ENCODE measurements around the gene OR5H15.
"Not testable (repeated sequence)": the region's sequence is repeated elsewhere in the genome, so short reads cannot be mapped to it uniquely, and the experiment has no call there.

The OR5H15 gene

GRCh38 chr3:98166396-98166795 lies at the start of gene OR5H15:
Gene OR5H15, plus strand, starts transcription at chr3:98166696. Its CDS starts 2,004 bp downstream, at chr3:98168700.
- in situ Hi-C loops (cut with MboI; ENCODE audit: low sequenced_read_pairs) = no loop called here

- in situ Hi-C loops (cut with MboI; ENCODE audit: low sequenced_read_pairs) = no loop called here
These were observed 36.1 kb upstream of the OR5H15 start, which contains the start of gene OR5H1 for GRCh38 chr3:98130421-98130820. Gene OR5H1, plus strand, starts transcription at chr3:98130721. Its CDS starts 1,977 bp downstream, at chr3:98132698.

- in situ Hi-C loops (cut with MboI; ENCODE audit: low sequenced_read_pairs) = no loop called here
These were observed 29.9 kb upstream of the OR5H15 start for GRCh38 chr3:98136631-98137030.

- in situ Hi-C loops (cut with MboI; ENCODE audit: low sequenced_read_pairs) = not testable (repeated sequence)
These were observed 28.5 kb upstream of the OR5H15 start for GRCh38 chr3:98137826-98138557.

GRCh38 chr3:98140531-98140930 lies 26.0 kb upstream of the OR5H15 start:
- in situ Hi-C loops (cut with MboI; ENCODE audit: low sequenced_read_pairs) = no loop called here

GRCh38 chr3:98147179-98147578 lies 19.3 kb upstream of the OR5H15 start, which contains the start of gene OR5H14:
Gene OR5H14, plus strand, starts transcription at chr3:98147479. Its CDS starts 1,907 bp downstream, at chr3:98149386.
- in situ Hi-C loops (cut with MboI; ENCODE audit: low sequenced_read_pairs) = no loop called here

GRCh38 chr3:98148751-98149150 lies 17.7 kb upstream of the OR5H15 start:
- in situ Hi-C loops (cut with MboI; ENCODE audit: low sequenced_read_pairs) = no loop called here

GRCh38 chr3:98149456-98149855 lies 17.0 kb upstream of the OR5H15 start:
- in situ Hi-C loops (cut with MboI; ENCODE audit: low sequenced_read_pairs) = not testable (repeated sequence)

- in situ Hi-C loops (cut with MboI; ENCODE audit: low sequenced_read_pairs) = no loop called here
These were observed 15.3 kb upstream of the OR5H15 start for GRCh38 chr3:98151241-98151640.

GRCh38 chr3:98171071-98171470 lies 4.6 kb downstream of the OR5H15 start:
- in situ Hi-C loops (cut with MboI; ENCODE audit: low sequenced_read_pairs) = no loop called here

- in situ Hi-C loops (cut with MboI; ENCODE audit: low sequenced_read_pairs) = no loop called here
These were observed 6.1 kb downstream of the OR5H15 start for GRCh38 chr3:98172621-98173020.

- in situ Hi-C loops (cut with MboI; ENCODE audit: low sequenced_read_pairs) = no loop called here
These were observed 13.9 kb downstream of the OR5H15 start for GRCh38 chr3:98180319-98180890.

GRCh38 chr3:98182196-98182595 lies 15.7 kb downstream of the OR5H15 start:
- in situ Hi-C loops (cut with MboI; ENCODE audit: low sequenced_read_pairs) = no loop called here

- in situ Hi-C loops (cut with MboI; ENCODE audit: low sequenced_read_pairs) = no loop called here
These were observed 18.7 kb downstream of the OR5H15 start for GRCh38 chr3:98185180-98185579.

- in situ Hi-C loops (cut with MboI; ENCODE audit: low sequenced_read_pairs) = no loop called here
These were observed 22.0 kb downstream of the OR5H15 start for GRCh38 chr3:98188545-98188944.

- in situ Hi-C loops (cut with MboI; ENCODE audit: low sequenced_read_pairs) = not testable (repeated sequence)
These were observed 24.4 kb downstream of the OR5H15 start for GRCh38 chr3:98190911-98191310.

- in situ Hi-C loops (cut with MboI; ENCODE audit: low sequenced_read_pairs) = not testable (repeated sequence)
These were observed 29.8 kb downstream of the OR5H15 start for GRCh38 chr3:98196293-98196692.

GRCh38 chr3:98199020-98199419 lies 32.5 kb downstream of the OR5H15 start:
- in situ Hi-C loops (cut with MboI; ENCODE audit: low sequenced_read_pairs) = no loop called here

- in situ Hi-C loops (cut with MboI; ENCODE audit: low sequenced_read_pairs) = no loop called here
These were observed 42.7 kb downstream of the OR5H15 start for GRCh38 chr3:98209244-98209643.

GRCh38 chr3:98213276-98213675 lies 46.8 kb downstream of the OR5H15 start:
- in situ Hi-C loops (cut with MboI; ENCODE audit: low sequenced_read_pairs) = no loop called here

- in situ Hi-C loops (cut with MboI; ENCODE audit: low sequenced_read_pairs) = no loop called here
These were observed 48.6 kb downstream of the OR5H15 start for GRCh38 chr3:98215051-98215450.

All from HL-60/S4 (cell line).